GM12878 (cell line): Measurements from ENCODE around the gene DHRS12.

ENCODE experiments used
- POLR2A ChIP-seq: IDR thresholded peaks from 2 replicates; pipeline ENCODE4 v1.6.1; 2011; ENCODE audit warnings: low read depth, mild to moderate bottlenecking, low read length
- POLR2AphosphoS5 ChIP-seq: IDR thresholded peaks from 2 replicates; pipeline ENCODE4 v1.6.1; 2011; ENCODE audit warnings: mild to moderate bottlenecking, low read length, inconsistent platforms
- TCF12 ChIP-seq: IDR thresholded peaks from 2 replicates; pipeline ENCODE4 v1.6.1; 2011; ENCODE audit warnings: low read depth, mild to moderate bottlenecking, low read length
- TF ChIP-seq, protein P1 (sequence below), 3 experiments: IDR thresholded peaks in 2 of 3; conservative IDR thresholded peaks in 1 of 3; 2 replicates each; pipeline ENCODE4 v1.5.1; 2011; ENCODE audit warnings: low read depth in 3 of 3, low read length in 3 of 3, mild to moderate bottlenecking in 3 of 3, control low read depth in 2 of 3, moderate library complexity in 2 of 3, inconsistent platforms in 1 of 3, mixed read lengths in 1 of 3; ENCODE audit not compliant: control insufficient read depth in 2 of 3, insufficient read depth in 1 of 3; ENCODE audit errors: extremely low read depth in 1 of 3
- TF ChIP-seq, protein P2 (sequence below): IDR thresholded peaks from 2 replicates; pipeline ENCODE4 v1.6.1; 2011; ENCODE audit warnings: low read depth, mild to moderate bottlenecking, low read length, moderate library complexity, borderline replicate concordance; ENCODE audit errors: extremely low read depth
- TF ChIP-seq, protein P3 (sequence below): IDR thresholded peaks from 2 replicates; pipeline ENCODE4 v1.6.1; 2012; ENCODE audit warnings: low read depth, low read length, improper control_type of control experiment

DNA sequence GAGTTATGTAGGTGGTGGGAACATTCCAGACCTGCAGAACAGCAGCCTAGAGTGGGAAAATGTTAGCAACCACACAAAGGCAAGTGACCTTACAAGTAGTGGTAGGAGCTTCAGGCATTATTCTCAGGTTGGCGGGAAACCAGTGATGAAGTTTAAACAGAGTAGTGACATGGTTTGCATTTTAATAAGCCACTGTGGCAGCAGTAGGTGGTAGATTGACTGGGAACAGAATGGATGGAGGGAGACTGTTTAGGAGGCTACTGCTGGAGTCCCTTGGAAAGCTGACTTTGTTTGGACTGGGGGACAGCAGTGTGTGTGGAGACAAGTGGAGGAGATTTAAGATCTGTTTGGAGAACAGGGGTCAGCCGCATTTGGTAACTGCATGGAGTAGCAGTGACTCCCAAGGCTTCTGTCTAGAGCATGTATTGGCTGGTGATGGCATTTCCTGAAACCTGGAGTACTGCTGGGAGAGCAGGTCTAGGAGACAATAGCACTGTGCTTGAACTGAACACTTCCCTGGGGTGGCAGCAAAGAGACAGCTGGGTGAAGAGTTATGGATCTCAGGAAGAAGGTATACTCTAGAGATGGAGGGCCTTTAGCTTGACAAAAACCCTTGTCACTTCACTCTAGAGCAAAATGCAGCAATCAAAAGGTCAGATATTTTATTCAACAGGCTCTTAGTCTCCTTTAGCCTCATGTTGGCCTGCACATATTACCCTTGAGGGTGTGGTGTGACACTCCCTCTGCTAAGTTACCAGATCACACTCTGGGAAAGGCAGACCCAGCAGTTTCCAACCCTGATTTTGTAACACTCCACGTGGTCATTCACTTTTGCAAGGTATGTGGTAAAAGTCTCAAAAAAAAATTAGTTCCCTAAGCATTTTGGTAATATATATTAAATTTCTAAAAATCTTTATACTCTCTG lies 70.3 kb downstream of the DHRS12 start:
- no peak for TF ChIP-seq POLR2A
- TF ChIP-seq, protein P1, sequence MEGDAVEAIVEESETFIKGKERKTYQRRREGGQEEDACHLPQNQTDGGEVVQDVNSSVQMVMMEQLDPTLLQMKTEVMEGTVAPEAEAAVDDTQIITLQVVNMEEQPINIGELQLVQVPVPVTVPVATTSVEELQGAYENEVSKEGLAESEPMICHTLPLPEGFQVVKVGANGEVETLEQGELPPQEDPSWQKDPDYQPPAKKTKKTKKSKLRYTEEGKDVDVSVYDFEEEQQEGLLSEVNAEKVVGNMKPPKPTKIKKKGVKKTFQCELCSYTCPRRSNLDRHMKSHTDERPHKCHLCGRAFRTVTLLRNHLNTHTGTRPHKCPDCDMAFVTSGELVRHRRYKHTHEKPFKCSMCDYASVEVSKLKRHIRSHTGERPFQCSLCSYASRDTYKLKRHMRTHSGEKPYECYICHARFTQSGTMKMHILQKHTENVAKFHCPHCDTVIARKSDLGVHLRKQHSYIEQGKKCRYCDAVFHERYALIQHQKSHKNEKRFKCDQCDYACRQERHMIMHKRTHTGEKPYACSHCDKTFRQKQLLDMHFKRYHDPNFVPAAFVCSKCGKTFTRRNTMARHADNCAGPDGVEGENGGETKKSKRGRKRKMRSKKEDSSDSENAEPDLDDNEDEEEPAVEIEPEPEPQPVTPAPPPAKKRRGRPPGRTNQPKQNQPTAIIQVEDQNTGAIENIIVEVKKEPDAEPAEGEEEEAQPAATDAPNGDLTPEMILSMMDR (IDR thresholded peaks at IDR 0.05 in 2 of 3, conservative IDR thresholded peaks at IDR 0.05 in 1 of 3; ENCODE audit: control insufficient read depth in 2 of 3, extremely low read depth in 1 of 3, insufficient read depth in 1 of 3, low read depth in 3 of 3, low read length in 3 of 3), result no peak
- TF ChIP-seq, protein P2, sequence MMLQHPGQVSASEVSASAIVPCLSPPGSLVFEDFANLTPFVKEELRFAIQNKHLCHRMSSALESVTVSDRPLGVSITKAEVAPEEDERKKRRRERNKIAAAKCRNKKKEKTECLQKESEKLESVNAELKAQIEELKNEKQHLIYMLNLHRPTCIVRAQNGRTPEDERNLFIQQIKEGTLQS, result no peak
- no peak for TF ChIP-seq TCF12
- TF ChIP-seq, protein P3, sequence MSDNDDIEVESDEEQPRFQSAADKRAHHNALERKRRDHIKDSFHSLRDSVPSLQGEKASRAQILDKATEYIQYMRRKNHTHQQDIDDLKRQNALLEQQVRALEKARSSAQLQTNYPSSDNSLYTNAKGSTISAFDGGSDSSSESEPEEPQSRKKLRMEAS, result no peak
- no peak for TF ChIP-seq POLR2AphosphoS5
